NCI-H2227 treated with DMSO at 0.1 percent for 48 hours (cell line): ENCODE data around the gene TRHDE.
"Not testable (repeated sequence)": the region's sequence is repeated elsewhere in the genome, so short reads cannot be mapped to it uniquely, and the experiment has no call there.

Experiments
- DNase-seq: peaks from one replicate; lab custom pipeline; 2025; lab: John Stamatoyannopoulos, UW

The TRHDE gene

GRCh38 chr12:72631926-72632685 is 359.9 kb downstream of the TRHDE start:
- DNase-seq = peak; percentile 93

- no peak for DNase-seq
These were observed 370.5 kb downstream of the TRHDE start for GRCh38 chr12:72642706-72643105.

GRCh38 chr12:72647139-72647538 is 375.0 kb downstream of the TRHDE start:
- no peak for DNase-seq

GRCh38 chr12:72658615-72659014 is 386.4 kb downstream of the TRHDE start:
- peak; percentile 40 for DNase-seq

GRCh38 chr12:72660174-72660573 is 388.0 kb downstream of the TRHDE start:
- not testable (repeated sequence) for DNase-seq

- no peak for DNase-seq
These were observed 401.7 kb downstream of the TRHDE start for GRCh38 chr12:72673853-72674252.

GRCh38 chr12:72676556-72676955 is 404.4 kb downstream of the TRHDE start:
- peak; percentile 50 for DNase-seq

GRCh38 chr12:72677139-72677538 is 405.0 kb downstream of the TRHDE start:
- peak; percentile 68 for DNase-seq

- DNase-seq = no peak
These were observed 405.7 kb downstream of the TRHDE start for GRCh38 chr12:72677846-72678245.

- no peak for DNase-seq
These were observed 407.1 kb downstream of the TRHDE start for GRCh38 chr12:72679147-72679757.

GRCh38 chr12:72681028-72681427 is 408.9 kb downstream of the TRHDE start:
- DNase-seq = no peak

- no peak for DNase-seq
These were observed 412.3 kb downstream of the TRHDE start for GRCh38 chr12:72684491-72684890.

- no peak for DNase-seq
These were observed 420.2 kb downstream of the TRHDE start for GRCh38 chr12:72692338-72692737.

- DNase-seq = no peak
These were observed 422.0 kb downstream of the TRHDE start for GRCh38 chr12:72694193-72694592.

GRCh38 chr12:72699362-72699761 is 427.2 kb downstream of the TRHDE start:
- DNase-seq = no peak

- DNase-seq = not testable (repeated sequence)
These were observed 439.9 kb downstream of the TRHDE start for GRCh38 chr12:72712025-72712424.

GRCh38 chr12:72716221-72716620 is 444.1 kb downstream of the TRHDE start:
- no peak for DNase-seq

GRCh38 chr12:72717036-72717435 is 444.9 kb downstream of the TRHDE start:
- no peak for DNase-seq
